ENCODE data around the gene PLEKHG4B. TPM values are rescaled to one million over a fixed set of nuclear protein-coding genes. Genes with fewer than 3 reads are reported as not detected.

The PLEKHG4B gene
- total RNA-seq, 1 donor from 2014 or later = 49.4 TPM

DNA sequence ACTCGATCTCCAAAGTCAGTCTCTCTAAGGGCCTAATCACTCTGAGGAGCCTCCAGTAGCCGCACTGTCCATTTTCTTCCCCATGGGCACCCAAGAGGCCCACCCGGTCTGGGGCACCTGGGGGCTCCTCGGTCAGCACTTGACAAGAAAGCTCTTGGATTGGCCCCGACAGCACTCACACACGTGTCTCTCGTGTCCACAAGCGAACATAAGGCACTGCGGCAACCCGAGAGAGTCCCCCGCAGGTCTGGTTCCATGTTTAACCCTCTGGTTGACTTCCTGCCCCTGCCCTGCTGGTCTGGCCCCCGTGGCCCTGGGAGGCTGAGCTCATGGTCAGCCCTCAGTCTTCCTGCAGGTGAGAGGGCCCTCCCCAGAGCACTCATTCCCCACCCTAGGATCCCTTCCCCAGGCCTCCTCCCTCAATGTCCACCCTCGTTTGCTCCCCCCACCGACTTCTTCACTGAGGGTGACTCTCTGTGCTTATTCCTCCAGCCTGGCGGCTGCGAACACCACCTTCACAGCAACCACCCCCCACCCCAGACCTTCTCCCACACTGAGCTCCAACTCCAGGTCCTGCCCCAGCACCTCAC, 83.0 kb downstream of the PLEKHG4B start:
- TF ChIP-seq, protein P1, sequence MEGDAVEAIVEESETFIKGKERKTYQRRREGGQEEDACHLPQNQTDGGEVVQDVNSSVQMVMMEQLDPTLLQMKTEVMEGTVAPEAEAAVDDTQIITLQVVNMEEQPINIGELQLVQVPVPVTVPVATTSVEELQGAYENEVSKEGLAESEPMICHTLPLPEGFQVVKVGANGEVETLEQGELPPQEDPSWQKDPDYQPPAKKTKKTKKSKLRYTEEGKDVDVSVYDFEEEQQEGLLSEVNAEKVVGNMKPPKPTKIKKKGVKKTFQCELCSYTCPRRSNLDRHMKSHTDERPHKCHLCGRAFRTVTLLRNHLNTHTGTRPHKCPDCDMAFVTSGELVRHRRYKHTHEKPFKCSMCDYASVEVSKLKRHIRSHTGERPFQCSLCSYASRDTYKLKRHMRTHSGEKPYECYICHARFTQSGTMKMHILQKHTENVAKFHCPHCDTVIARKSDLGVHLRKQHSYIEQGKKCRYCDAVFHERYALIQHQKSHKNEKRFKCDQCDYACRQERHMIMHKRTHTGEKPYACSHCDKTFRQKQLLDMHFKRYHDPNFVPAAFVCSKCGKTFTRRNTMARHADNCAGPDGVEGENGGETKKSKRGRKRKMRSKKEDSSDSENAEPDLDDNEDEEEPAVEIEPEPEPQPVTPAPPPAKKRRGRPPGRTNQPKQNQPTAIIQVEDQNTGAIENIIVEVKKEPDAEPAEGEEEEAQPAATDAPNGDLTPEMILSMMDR (IDR thresholded peaks at IDR 0.05; ENCODE audit: partially characterized antibody, unreplicated experiment) = no peak
- H3K27ac Mint-ChIP-seq (ENCODE audit: unreplicated experiment) = no peak overlapping the region
- DNase-seq = peak; percentile 5
- H3K36me3 Mint-ChIP-seq (ENCODE audit: unreplicated experiment) = no peaks in the 10 kb centered on the region
- H3K27me3 Mint-ChIP-seq (ENCODE audit: unreplicated experiment) = peaks cover 6% of the 10 kb centered on the region
- no peak overlapping the region for H3K4me3 Mint-ChIP-seq (ENCODE audit: unreplicated experiment)
- H3K4me1 Mint-ChIP-seq (ENCODE audit: low read depth, unreplicated experiment) = no peaks in the 10 kb centered on the region
- H3K9me3 Mint-ChIP-seq (ENCODE audit: unreplicated experiment) = peaks cover 8% of the 10 kb centered on the region

DNA sequence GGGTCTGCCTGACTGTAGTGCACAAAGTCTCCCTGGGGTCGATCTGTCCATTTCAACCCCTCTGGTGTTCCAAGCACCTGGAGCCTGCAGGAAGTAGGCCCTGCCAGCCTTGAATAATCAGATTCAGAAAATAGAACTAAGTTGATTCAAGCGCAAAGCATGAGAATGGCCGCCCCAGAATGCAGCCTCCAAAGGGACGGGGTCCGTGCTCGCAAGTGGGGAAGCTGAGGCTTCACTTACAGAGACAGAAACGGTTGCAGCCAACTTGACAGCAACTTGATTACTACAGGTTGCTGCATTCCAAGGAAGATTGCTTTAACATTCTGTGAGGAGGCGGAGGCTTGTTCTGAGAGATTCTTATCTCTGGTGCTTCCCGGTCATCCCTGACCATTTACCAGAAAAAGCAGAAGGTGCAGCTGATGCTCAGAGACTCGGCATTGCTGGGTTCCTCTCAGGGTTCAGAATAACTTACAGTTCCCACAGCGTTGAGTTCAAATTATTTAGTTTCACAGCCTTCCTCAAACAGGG, 84.4 kb downstream of the PLEKHG4B start:
- Mint-ChIP-seq H3K9me3 (ENCODE audit: unreplicated experiment) (peaks cover 6% of the 10 kb centered on the region), H3K27ac (ENCODE audit: unreplicated experiment) (no peak overlapping the region), H3K36me3 (ENCODE audit: unreplicated experiment) (no peaks in the 10 kb centered on the region)

GRCh38 chr5:178110-178509, 86.1 kb downstream of the PLEKHG4B start:
- peaks cover 5% of the 10 kb centered on the region for H3K9me3 Mint-ChIP-seq (ENCODE audit: unreplicated experiment)
- no peaks in the 10 kb centered on the region for H3K36me3 Mint-ChIP-seq (ENCODE audit: unreplicated experiment)
- TF ChIP-seq, protein P1 (IDR thresholded peaks at IDR 0.05; ENCODE audit: partially characterized antibody, unreplicated experiment) = no peak
- no peaks in the 10 kb centered on the region for H3K4me1 Mint-ChIP-seq (ENCODE audit: low read depth, unreplicated experiment)
- DNase-seq = no peak
- H3K27ac Mint-ChIP-seq (ENCODE audit: unreplicated experiment) = no peak overlapping the region
- no peak overlapping the region for H3K4me3 Mint-ChIP-seq (ENCODE audit: unreplicated experiment)
- H3K27me3 Mint-ChIP-seq (ENCODE audit: unreplicated experiment) = peaks cover 4% of the 10 kb centered on the region

More for the DNA sequence above, 84.4 kb downstream of the PLEKHG4B start:
- no peak for DNase-seq
- H3K4me1 Mint-ChIP-seq (ENCODE audit: low read depth, unreplicated experiment) = no peaks in the 10 kb centered on the region
- no peak overlapping the region for H3K4me3 Mint-ChIP-seq (ENCODE audit: unreplicated experiment)
- TF ChIP-seq, protein P1 (IDR thresholded peaks at IDR 0.05; ENCODE audit: partially characterized antibody, unreplicated experiment) = no peak
- H3K27me3 Mint-ChIP-seq (ENCODE audit: unreplicated experiment) = peaks cover 6% of the 10 kb centered on the region

DNA sequence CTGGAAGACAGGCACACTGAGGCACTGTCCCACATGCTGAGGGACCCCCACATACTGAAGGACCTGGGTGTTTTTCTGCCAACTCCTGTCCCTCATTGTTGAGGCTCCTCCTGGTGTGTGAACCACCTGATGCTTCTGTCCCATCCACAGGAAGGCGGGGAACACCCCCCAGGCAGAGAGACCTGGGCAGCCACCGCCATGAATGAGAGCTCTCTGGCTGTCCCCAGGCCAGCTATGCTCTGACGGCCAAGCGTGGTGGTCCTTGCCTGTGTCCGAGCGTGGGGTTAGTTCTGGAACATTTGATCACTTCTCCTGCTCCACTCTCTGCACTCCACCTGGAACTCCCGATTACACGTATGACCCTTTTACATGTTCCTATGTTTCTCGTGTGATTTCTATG, 87.4 kb downstream of the PLEKHG4B start:
- H3K36me3 Mint-ChIP-seq (ENCODE audit: unreplicated experiment) = no peaks in the 10 kb centered on the region

More for the DNA sequence above, 87.4 kb downstream of the PLEKHG4B start:
- peaks cover 5% of the 10 kb centered on the region for H3K9me3 Mint-ChIP-seq (ENCODE audit: unreplicated experiment)
- DNase-seq = no peak
- no peaks in the 10 kb centered on the region for H3K4me1 Mint-ChIP-seq (ENCODE audit: low read depth, unreplicated experiment)
- no peak overlapping the region for H3K4me3 Mint-ChIP-seq (ENCODE audit: unreplicated experiment)
- TF ChIP-seq, protein P1 (IDR thresholded peaks at IDR 0.05; ENCODE audit: partially characterized antibody, unreplicated experiment) = no peak
- H3K27ac Mint-ChIP-seq (ENCODE audit: unreplicated experiment) = no peak overlapping the region
- H3K27me3 Mint-ChIP-seq (ENCODE audit: unreplicated experiment) = no peaks in the 10 kb centered on the region

All from glutamatergic neuron (in vitro differentiated cells).